Measurements from ENCODE around the gene JOSD1.
"Not testable (repeated sequence)": the region's sequence is repeated elsewhere in the genome, so short reads cannot be mapped to it uniquely, and the experiment has no call there.

Gene JOSD1

DNA sequence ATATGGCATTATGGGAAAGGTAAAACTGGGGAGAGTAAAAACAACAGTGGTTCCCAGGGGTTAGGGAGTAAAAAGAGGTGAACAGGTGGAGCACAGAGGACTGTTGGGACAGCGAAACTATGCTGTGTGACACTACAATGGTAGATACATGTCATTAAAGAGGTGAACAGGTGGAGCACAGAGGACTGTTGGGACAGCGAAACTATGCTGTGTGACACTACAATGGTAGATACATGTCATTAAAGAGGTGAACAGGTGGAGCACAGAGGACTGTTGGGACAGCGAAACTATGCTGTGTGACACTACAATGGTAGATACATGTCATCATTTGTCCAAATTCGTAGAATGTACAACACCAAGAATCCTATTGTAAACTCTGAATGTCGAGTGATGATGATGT lies 56.5 kb downstream of the JOSD1 start:
- H3K27me3 Mint-ChIP-seq, H3K9me3 Mint-ChIP-seq, DNase-seq, H3K27ac Mint-ChIP-seq, H3K4me1 Mint-ChIP-seq, H3K4me3 Mint-ChIP-seq, ATAC-seq: not testable (repeated sequence)

DNA sequence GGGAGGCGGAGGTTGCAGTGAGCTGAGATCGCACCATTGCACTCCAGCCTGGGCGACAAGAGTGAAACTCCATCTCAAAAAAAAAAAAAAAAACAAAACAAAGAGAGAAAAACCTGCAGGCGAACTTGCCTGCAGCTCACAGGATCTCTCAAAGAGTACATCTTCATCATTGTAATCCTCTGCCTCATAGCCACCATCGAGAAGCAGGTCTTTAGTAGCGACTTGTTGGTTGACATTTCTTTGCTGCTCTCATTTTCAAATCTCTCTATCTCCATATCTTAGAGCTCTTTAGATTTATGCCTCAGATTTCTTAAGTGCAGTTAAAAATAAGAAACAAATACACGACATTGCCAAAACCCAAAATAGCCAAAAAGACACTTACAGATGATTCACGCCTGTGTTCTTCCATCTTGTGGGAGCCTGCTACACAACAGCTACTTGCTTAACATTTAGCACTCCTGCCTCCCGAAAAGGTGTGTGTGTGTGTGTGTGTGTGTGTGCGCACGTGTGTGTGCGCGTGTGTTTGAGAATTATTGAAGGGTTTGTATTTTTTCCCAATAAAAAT lies 59.2 kb downstream of the JOSD1 start:
- ATAC-seq = no peak
- Mint-ChIP-seq H3K9me3 (no peaks in the 10 kb centered on the region), H3K27me3 (no peaks in the 10 kb centered on the region), H3K27ac (no peak overlapping the region), H3K4me3 (no peak overlapping the region), H3K4me1 (no peaks in the 10 kb centered on the region)
- DNase-seq = no peak

DNA sequence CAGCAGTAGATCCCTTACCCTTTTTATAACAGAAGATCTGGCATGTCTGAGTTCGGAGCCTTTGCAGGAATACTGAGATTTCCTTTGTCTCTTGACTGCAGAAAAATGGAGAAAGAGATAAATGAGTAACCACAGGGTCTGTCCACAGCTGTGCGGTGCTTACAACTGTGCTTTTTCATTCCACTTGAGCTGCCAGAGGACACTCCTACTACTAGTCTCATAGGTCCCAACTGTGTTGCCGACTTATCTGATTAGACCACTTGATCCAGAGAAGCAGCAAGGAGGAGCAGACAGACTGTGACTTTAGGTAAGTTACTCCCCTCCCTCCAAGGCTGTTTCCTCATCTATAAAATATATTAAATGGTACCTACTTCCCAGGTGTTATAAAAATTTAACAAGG lies 62.0 kb downstream of the JOSD1 start:
- Mint-ChIP-seq H3K4me3 (no peak overlapping the region), H3K4me1 (no peaks in the 10 kb centered on the region), H3K9me3 (no peaks in the 10 kb centered on the region), H3K27ac (no peak overlapping the region), H3K27me3 (no peaks in the 10 kb centered on the region)
- DNase-seq = no peak
- no peak for ATAC-seq

DNA sequence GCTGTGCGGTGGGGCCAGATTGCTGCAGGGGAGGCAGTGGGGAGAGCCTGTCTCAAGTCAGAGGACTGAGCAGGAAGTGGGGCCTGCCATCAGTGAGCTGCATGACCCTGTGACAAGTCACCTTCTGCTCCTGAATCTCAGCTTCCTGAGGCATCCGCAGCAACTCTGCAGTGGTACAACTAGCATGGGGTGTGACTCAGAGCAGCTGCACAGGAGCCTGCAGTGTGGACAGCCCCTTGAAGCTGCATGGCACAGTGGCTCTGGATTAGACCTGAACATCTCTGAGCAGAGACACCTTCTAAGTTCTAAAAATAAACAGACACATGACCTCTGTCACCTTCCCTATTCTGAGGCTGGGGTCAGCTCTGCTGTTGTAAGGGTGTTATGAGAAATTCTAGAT lies 62.5 kb downstream of the JOSD1 start:
- Mint-ChIP-seq H3K9me3 (no peaks in the 10 kb centered on the region), H3K4me3 (no peak overlapping the region), H3K27ac (no peak overlapping the region), H3K27me3 (no peaks in the 10 kb centered on the region), H3K4me1 (no peaks in the 10 kb centered on the region)
- DNase-seq (no peak), ATAC-seq (no peak)
